Activated CD4-positive, alpha-beta T cell treated with anti-CD3 and anti-CD28 coated beads, Interleukin-2, Interleukin-4, amounts not matched to agents 100 ng/mL and 50 ng/mL, durations not matched to agents 16 hours and 8 hours (primary cell): ENCODE results near the gene PPP6R3.
"Not testable (repeated sequence)": the region's sequence is repeated elsewhere in the genome, so short reads cannot be mapped to it uniquely, and the experiment has no call there.

Experiments used
- DNase-seq: peaks from one replicate; pipeline ENCODE4 v3.0.0-alpha.2; 2020; ENCODE audit warnings: low spot score

Gene PPP6R3

GRCh38 chr11:68457216-68457897 is 3.2 kb upstream of the PPP6R3 start:
- DNase-seq, result no peak

GRCh38 chr11:68457898-68458249 is 2.7 kb upstream of the PPP6R3 start:
- DNase-seq, result no peak

GRCh38 chr11:68458340-68458739 is 2.2 kb upstream of the PPP6R3 start:
- DNase-seq, result not testable (repeated sequence)

- DNase-seq, result peak; percentile 97
Observed at GRCh38 chr11:68459886-68460740, 439 bp upstream of the PPP6R3 start.

GRCh38 chr11:68461575-68461917 is 994 bp downstream of the PPP6R3 start:
- no peak for DNase-seq

- DNase-seq, result no peak
Observed at GRCh38 chr11:68463714-68464113, 3.2 kb downstream of the PPP6R3 start.

- DNase-seq, result no peak
Observed at GRCh38 chr11:68467201-68467834, 6.8 kb downstream of the PPP6R3 start.

- DNase-seq, result peak; percentile 29
Observed at GRCh38 chr11:68468217-68468828, 7.8 kb downstream of the PPP6R3 start.

GRCh38 chr11:68469122-68469521 is 8.6 kb downstream of the PPP6R3 start:
- no peak for DNase-seq

GRCh38 chr11:68469642-68470041 is 9.1 kb downstream of the PPP6R3 start:
- no peak for DNase-seq

GRCh38 chr11:68470304-68470811 is 9.8 kb downstream of the PPP6R3 start:
- DNase-seq, result no peak

- peak; percentile 73 for DNase-seq
Observed at GRCh38 chr11:68471360-68472340, 11.1 kb downstream of the PPP6R3 start.

GRCh38 chr11:68472778-68473177 is 12.2 kb downstream of the PPP6R3 start:
- DNase-seq, result no peak

- DNase-seq, result no peak
Observed at GRCh38 chr11:68473693-68474092, 13.1 kb downstream of the PPP6R3 start.

GRCh38 chr11:68475626-68476025 is 15.1 kb downstream of the PPP6R3 start:
- DNase-seq, result not testable (repeated sequence)

- DNase-seq, result no peak
Observed at GRCh38 chr11:68479390-68479789, 18.8 kb downstream of the PPP6R3 start.

GRCh38 chr11:68480193-68480592 is 19.6 kb downstream of the PPP6R3 start:
- DNase-seq, result no peak

GRCh38 chr11:68480852-68481510 is 20.4 kb downstream of the PPP6R3 start:
- DNase-seq, result no peak

GRCh38 chr11:68481579-68482240 is 21.2 kb downstream of the PPP6R3 start:
- no peak for DNase-seq

- no peak for DNase-seq
Observed at GRCh38 chr11:68488623-68489022, 28.1 kb downstream of the PPP6R3 start.
